OCI-LY3 (cell line): ENCODE data around the gene ANK3.

Experiments used
- EZH2phosphoT487 ChIP-seq: fragments of 200-600 bp; shearing (Covaris generic); IDR thresholded peaks from 2 replicates; pipeline ENCODE4 v1.6.1; 2018; ENCODE audit warnings: antibody characterized with exemption, mixed run types, low read depth
- TF ChIP-seq, protein P1 (sequence below): fragments of 200-600, 300-600 bp; sonication (generic); IDR thresholded peaks from 2 replicates; pipeline ENCODE4 v1.5.1; 2014; ENCODE audit warnings: antibody characterized with exemption, low read length, low read depth

DNA sequence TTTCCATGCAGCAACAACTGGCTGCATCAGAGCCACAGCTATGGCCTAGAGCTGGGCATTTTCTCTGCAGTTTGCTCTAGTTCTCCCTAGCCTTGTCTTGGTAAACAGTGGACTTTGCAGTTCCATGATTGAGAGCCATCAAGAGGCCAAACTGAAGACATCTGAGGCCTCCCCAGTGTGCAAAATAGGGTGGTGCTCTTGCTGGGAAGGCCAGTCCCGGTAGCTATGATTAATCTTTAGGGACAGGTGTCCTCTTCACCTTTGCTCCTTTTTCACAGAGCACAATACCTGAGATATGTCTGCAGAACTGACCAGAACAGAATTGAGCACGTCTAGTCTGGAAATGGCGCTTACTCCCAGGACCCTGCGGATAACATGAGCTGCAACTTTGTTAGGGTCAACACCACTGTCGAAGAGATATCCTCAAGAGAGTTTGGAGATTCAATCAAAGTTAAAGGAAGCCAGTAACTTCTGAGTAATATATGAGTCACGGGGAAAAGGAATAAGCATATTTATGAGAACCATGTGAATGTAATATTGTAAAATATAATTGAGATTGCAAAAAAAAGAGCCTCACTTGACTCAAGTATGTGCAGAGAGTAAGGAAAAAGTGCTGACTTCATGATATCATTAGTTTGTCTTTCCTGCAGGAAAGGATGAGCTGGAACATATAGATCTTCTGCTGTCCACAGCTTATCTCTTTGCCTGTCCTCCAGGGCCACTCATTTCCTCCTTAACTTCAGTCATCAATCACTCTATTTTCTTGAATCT lies 76.7 kb downstream of the ANK3 start:
- TF ChIP-seq, protein P1, sequence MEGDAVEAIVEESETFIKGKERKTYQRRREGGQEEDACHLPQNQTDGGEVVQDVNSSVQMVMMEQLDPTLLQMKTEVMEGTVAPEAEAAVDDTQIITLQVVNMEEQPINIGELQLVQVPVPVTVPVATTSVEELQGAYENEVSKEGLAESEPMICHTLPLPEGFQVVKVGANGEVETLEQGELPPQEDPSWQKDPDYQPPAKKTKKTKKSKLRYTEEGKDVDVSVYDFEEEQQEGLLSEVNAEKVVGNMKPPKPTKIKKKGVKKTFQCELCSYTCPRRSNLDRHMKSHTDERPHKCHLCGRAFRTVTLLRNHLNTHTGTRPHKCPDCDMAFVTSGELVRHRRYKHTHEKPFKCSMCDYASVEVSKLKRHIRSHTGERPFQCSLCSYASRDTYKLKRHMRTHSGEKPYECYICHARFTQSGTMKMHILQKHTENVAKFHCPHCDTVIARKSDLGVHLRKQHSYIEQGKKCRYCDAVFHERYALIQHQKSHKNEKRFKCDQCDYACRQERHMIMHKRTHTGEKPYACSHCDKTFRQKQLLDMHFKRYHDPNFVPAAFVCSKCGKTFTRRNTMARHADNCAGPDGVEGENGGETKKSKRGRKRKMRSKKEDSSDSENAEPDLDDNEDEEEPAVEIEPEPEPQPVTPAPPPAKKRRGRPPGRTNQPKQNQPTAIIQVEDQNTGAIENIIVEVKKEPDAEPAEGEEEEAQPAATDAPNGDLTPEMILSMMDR, result no peak
- no peak for TF ChIP-seq EZH2phosphoT487
